IMR-90 (cell line): ENCODE data around the gene HSD17B3. TPM values are rescaled to one million over a fixed set of nuclear protein-coding genes. Genes with fewer than 3 reads are reported as not detected.

Source experiments
- ATAC-seq: fragments of 200-7000 bp; cut with Tn5 transposase; 2 replicates; pipeline ENCODE4 v1.9.1; 2020; ENCODE audit warnings: low read depth, mild to moderate bottlenecking, moderate library complexity
- BruUV-seq: library from RNA; stranded (reverse); fragments of 400-500 nt; replicated peaks from 2 replicates; lab custom pipeline; 2021; lab: Mats Ljungman, UMichigan
- CTCF ChIA-PET: fragments of 300-600 bp; formaldehyde crosslinking; extraction: SDS; loops from one replicate; lab custom pipeline; 2021; ENCODE audit warnings: antibody characterized with exemption; lab: Yijun Ruan, JAX
- POLR2A ChIA-PET: fragments of 300-600 bp; sonication (Branson Sonifier 250); formaldehyde crosslinking; loops from one replicate; lab custom pipeline; 2022; ENCODE audit warnings: antibody characterized with exemption; ENCODE audit not compliant: unreplicated experiment; lab: Charles Lee
- DNase-seq: peaks from one replicate; pipeline ENCODE4 v3.0.0; 2013
- H2AFZ ChIP-seq: replicated peaks from 2 replicates; pipeline ENCODE3; 2013; ENCODE audit warnings: low read length, mild to moderate bottlenecking; ENCODE audit not compliant: poor library complexity
- H2AK5ac ChIP-seq: 2 replicates; pipeline ENCODE4 v1.6.1; 2013; ENCODE audit warnings: low read depth, low read length, inconsistent platforms
- H2AK9ac ChIP-seq: replicated peaks from 2 replicates; pipeline ENCODE3; 2013; ENCODE audit warnings: mild to moderate bottlenecking, low read depth, low read length, moderate library complexity; ENCODE audit not compliant: poor library complexity
- H2BK120ac ChIP-seq: 2 replicates; pipeline ENCODE4 v1.6.1; 2013; ENCODE audit warnings: low read depth, low read length, inconsistent platforms
- H2BK15ac ChIP-seq: 3 replicates; pipeline ENCODE4 v1.6.1; 2013; ENCODE audit warnings: low read depth, low read length, inconsistent platforms
- H2BK20ac ChIP-seq: 2 replicates; pipeline ENCODE4 v1.6.1; 2013; ENCODE audit warnings: low read depth, mild to moderate bottlenecking, inconsistent platforms, low read length, moderate library complexity
- H2BK5ac ChIP-seq: 2 replicates; pipeline ENCODE4 v1.6.1; 2013; ENCODE audit warnings: mild to moderate bottlenecking, low read depth, low read length, inconsistent platforms; ENCODE audit not compliant: poor library complexity, severe bottlenecking
- H3K14ac ChIP-seq: replicated peaks from 2 replicates; pipeline ENCODE4 v1.6.1; 2013; ENCODE audit warnings: low read depth, low read length, inconsistent platforms
- H3K18ac ChIP-seq: 2 replicates; pipeline ENCODE4 v1.6.1; 2013; ENCODE audit warnings: low read depth, low read length, control low read depth
- H3K23ac ChIP-seq: 2 replicates; pipeline ENCODE4 v1.6.1; 2013; ENCODE audit warnings: low read depth, low read length, inconsistent platforms
- H3K27ac ChIP-seq: 2 replicates; pipeline ENCODE4 v1.5.1; 2013; ENCODE audit warnings: mild to moderate bottlenecking, control low read depth, low read length; ENCODE audit not compliant: insufficient read depth
- H3K27me3 ChIP-seq: 2 replicates; pipeline ENCODE4 v1.6.1; 2013; ENCODE audit warnings: low read length; ENCODE audit not compliant: control insufficient read depth, insufficient read depth
- H3K36me3 ChIP-seq: 2 replicates; pipeline ENCODE4 v1.6.1; 2013; ENCODE audit warnings: low read length, mixed read lengths; ENCODE audit not compliant: control insufficient read depth, insufficient read depth
- H3K4ac ChIP-seq: 2 replicates; pipeline ENCODE4 v1.6.1; 2013; ENCODE audit warnings: low read depth, low read length, inconsistent platforms
- H3K4me1 ChIP-seq: 2 replicates; pipeline ENCODE4 v1.6.1; 2013; ENCODE audit warnings: low read length, mixed read lengths; ENCODE audit not compliant: control insufficient read depth, insufficient read depth
- H3K4me2 ChIP-seq: 2 replicates; pipeline ENCODE4 v1.6.1; 2013; ENCODE audit warnings: low read depth, mild to moderate bottlenecking, control low read depth, low read length, moderate library complexity
- H3K4me3 ChIP-seq: 2 replicates; pipeline ENCODE4 v1.5.1; 2013; ENCODE audit warnings: low read depth, mild to moderate bottlenecking, control low read depth, low read length, moderate library complexity; ENCODE audit not compliant: insufficient read depth
- H3K56ac ChIP-seq: 2 replicates; pipeline ENCODE4 v1.6.1; 2013; ENCODE audit warnings: low read length, inconsistent platforms; ENCODE audit not compliant: insufficient read depth; ENCODE audit errors: extremely low read depth
- H3K79me1 ChIP-seq, 2 experiments: 2 replicates each; pipeline ENCODE4 v1.6.1; 2013; ENCODE audit warnings: low read length in 2 of 2, inconsistent platforms in 1 of 2, low read depth in 1 of 2
- H3K9ac ChIP-seq: 2 replicates; pipeline ENCODE4 v1.6.1; 2013; ENCODE audit warnings: low read depth, low read length, control low read depth
- H3K9me1 ChIP-seq: 2 replicates; pipeline ENCODE4 v1.6.1; 2013; ENCODE audit warnings: low read length, inconsistent platforms; ENCODE audit not compliant: insufficient read depth
- H3K9me3 ChIP-seq: 2 replicates; pipeline ENCODE4 v1.6.1; 2013; ENCODE audit warnings: low read length; ENCODE audit not compliant: control insufficient read depth, insufficient read depth
- H4K20me1 ChIP-seq: 2 replicates; pipeline ENCODE4 v1.6.1; 2013; ENCODE audit warnings: low read length, inconsistent platforms; ENCODE audit not compliant: insufficient read depth
- H4K5ac ChIP-seq: 2 replicates; pipeline ENCODE4 v1.6.1; 2013; ENCODE audit warnings: mild to moderate bottlenecking, low read depth, low read length, control low read depth
- H4K8ac ChIP-seq, 2 experiments: 2 replicates each; pipeline ENCODE4 v1.6.1; 2013; ENCODE audit warnings: low read depth in 2 of 2, low read length in 2 of 2, control low read depth in 1 of 2, inconsistent platforms in 1 of 2
- H4K91ac ChIP-seq: 2 replicates; pipeline ENCODE4 v1.6.1; 2013; ENCODE audit warnings: low read depth, low read length, inconsistent platforms; ENCODE audit not compliant: insufficient read depth
- BHLHE40 ChIP-seq: fragments of 150-350 bp; IDR thresholded peaks from 2 replicates; pipeline ENCODE4 v1.6.1; 2016; ENCODE audit warnings: mild to moderate bottlenecking, low read depth, low read length
- CEBPB ChIP-seq: IDR thresholded peaks from 2 replicates; pipeline ENCODE4 v1.6.1; 2012; ENCODE audit warnings: low read depth, low read length, improper control_type of control experiment
- CHD1 ChIP-seq: IDR thresholded peaks from 2 replicates; pipeline ENCODE4 v1.6.1; 2012; ENCODE audit warnings: low read depth, low read length, improper control_type of control experiment
- CTCF ChIP-seq: conservative IDR thresholded peaks from 2 replicates; pipeline ENCODE4 v1.5.1; 2012; ENCODE audit warnings: mild to moderate bottlenecking, low read depth, low read length, improper control_type of control experiment
- ELK1 ChIP-seq: fragments of 150-350 bp; IDR thresholded peaks from 2 replicates; pipeline ENCODE4 v1.6.1; 2016; ENCODE audit warnings: low read depth, mild to moderate bottlenecking, low read length, moderate library complexity, borderline replicate concordance
- FOS ChIP-seq: fragments of 150-350 bp; IDR thresholded peaks from 2 replicates; pipeline ENCODE4 v1.6.1; 2016; ENCODE audit warnings: low read depth, low read length
- MAFK ChIP-seq: IDR thresholded peaks from 2 replicates; pipeline ENCODE4 v1.6.1; 2012; ENCODE audit warnings: low read depth, low read length, improper control_type of control experiment
- MAZ ChIP-seq: IDR thresholded peaks from 2 replicates; pipeline ENCODE4 v1.6.1; 2012; ENCODE audit warnings: low read depth, mild to moderate bottlenecking, low read length, improper control_type of control experiment, moderate library complexity, borderline replicate concordance
- MXI1 ChIP-seq: IDR thresholded peaks from 2 replicates; pipeline ENCODE4 v1.6.1; 2012; ENCODE audit warnings: low read depth, mild to moderate bottlenecking, low read length, moderate library complexity, borderline replicate concordance
- NFE2L2 ChIP-seq: fragments of 150-350 bp; IDR thresholded peaks from 2 replicates; pipeline ENCODE4 v1.6.1; 2016; ENCODE audit warnings: low read depth, mild to moderate bottlenecking, low read length
- POLR2A ChIP-seq: IDR thresholded peaks from 2 replicates; pipeline ENCODE4 v1.6.1; 2012; ENCODE audit warnings: mild to moderate bottlenecking, low read depth, low read length
- RAD21 ChIP-seq: IDR thresholded peaks from 2 replicates; pipeline ENCODE4 v1.6.1; 2012; ENCODE audit warnings: low read length, improper control_type of control experiment
- RCOR1 ChIP-seq: IDR thresholded peaks from 2 replicates; pipeline ENCODE4 v1.6.1; 2012; ENCODE audit warnings: mild to moderate bottlenecking, low read length, improper control_type of control experiment; ENCODE audit not compliant: insufficient replicate concordance
- RFX5 ChIP-seq: IDR thresholded peaks from 2 replicates; pipeline ENCODE4 v1.8.0; 2012; ENCODE audit warnings: low read depth, mild to moderate bottlenecking, low read length, moderate library complexity
- SMC3 ChIP-seq: fragments of 150-350 bp; IDR thresholded peaks from 2 replicates; pipeline ENCODE4 v1.6.1; 2016; ENCODE audit warnings: low read depth, mild to moderate bottlenecking, antibody characterized with exemption, low read length, moderate library complexity
- USF2 ChIP-seq: fragments of 150-350 bp; IDR thresholded peaks from 2 replicates; pipeline ENCODE4 v1.6.1; 2017; ENCODE audit warnings: mild to moderate bottlenecking, antibody characterized with exemption, low read length, low read depth
- WGBS, 2 experiments: methylation state at CpG; one replicate each; pipeline versions ENCODE4 v1.1.5 to v1.1.7; 2013; ENCODE audit warnings: missing lambda C conversion rate in 2 of 2; ENCODE audit not compliant: insufficient read length in 1 of 2; ENCODE audit errors: extremely low coverage in 2 of 2; 5-methylcytosine and 5-hydroxymethylcytosine counted together
- dilution Hi-C: fragments of 300-500 bp; cut with HindIII; formaldehyde crosslinking; loops from one replicate; pipeline ENCODE4 v1.14.3; 2018; ENCODE audit warnings: low sequenced_read_pairs; ENCODE audit not compliant: unreplicated experiment
- in situ Hi-C: fragments of 300-500 bp; cut with MboI; formaldehyde crosslinking; loops from 3 replicates; pipeline ENCODE4 v1.14.3; 2019; ENCODE audit warnings: low sequenced_read_pairs, inconsistent platforms, mixed read lengths
- intact Hi-C: fragments of 100-400 bp; cut with micrococcal nuclease; formaldehyde crosslinking; loops from 2 replicates; pipeline ENCODE4 v1.10.0; 2022
- polyA plus RNA-seq, 3 experiments: library from polyadenylated mRNA; depleted of rRNA; stranded (reverse); fragments of >200 nt; gene quantifications; 2 replicates each; pipeline ENCODE4 v1.2.3, GENCODE V29; 2012; ENCODE audit warnings: low replicate concordance in 1 of 3
- total RNA-seq: library from RNA; depleted of rRNA; stranded (reverse); fragments of >200 nt; gene quantifications from 2 replicates; pipeline ENCODE4 v1.2.3, GENCODE V29; 2012

The HSD17B3 gene
- total and polyA plus RNA-seq, 2 of the 4 experiments (the other 2 are of a cell fraction): 0.18 TPM; not detected in 1

GRCh38 chr9:96217294-96217707, 84.7 kb downstream of the HSD17B3 start:
- intact Hi-C loops: loop anchor here (5.0 to 10.0 kb wide), 6 partner anchors 192 to 1085 kb away; partner anchors contain the start of genes ERCC6L2 and FANCC
- Histone ChIP-seq H3K9ac (no peak overlapping the region), H2BK15ac (no peak overlapping the region), H4K5ac (no peak overlapping the region), H3K9me3 (no peaks in the 10 kb centered on the region), H3K4me1 (peaks cover 2% of the 10 kb centered on the region; the same call in 1 of the 2 replicates), H2BK5ac (no peak overlapping the region), H3K4me3 (no peak overlapping the region), H4K91ac (no peak overlapping the region), H4K8ac (no peak overlapping the region), H4K20me1 (no peaks in the 10 kb centered on the region), H3K23ac (no peak overlapping the region), H2AK5ac (no peak overlapping the region), H3K56ac (no peak overlapping the region), H3K14ac (no peak overlapping the region), H2BK20ac (no peak overlapping the region), H3K9me1 (no peaks in the 10 kb centered on the region), H3K4ac (no peak overlapping the region), H3K27me3 (peaks cover 33% of the 10 kb centered on the region), H3K79me1 (no peaks in the 10 kb centered on the region), H3K36me3 (no peaks in the 10 kb centered on the region), H2AK9ac (no peak overlapping the region), H3K18ac (no peak overlapping the region), H3K27ac (no peak overlapping the region), H3K4me2 (no peak overlapping the region), H2BK120ac (no peak overlapping the region), H2AFZ (no peak overlapping the region)
- CTCF ChIA-PET: interaction anchor here (0.5 to 1.6 kb wide), 9 partner anchors 12 to 1670 kb away, joined by 3 to 8 read pairs (median 3); no protein-coding TSS in a partner anchor
- TF ChIP-seq RAD21: no peak
- no peak for TF ChIP-seq MAFK
- TF ChIP-seq BHLHE40: no peak
- TF ChIP-seq CEBPB: no peak
- TF ChIP-seq MXI1: no peak
- TF ChIP-seq CHD1: no peak
- TF ChIP-seq POLR2A: no peak
- no peak for TF ChIP-seq RCOR1
- TF ChIP-seq USF2: no peak
- no peak for TF ChIP-seq NFE2L2
- TF ChIP-seq CTCF: no peak
- TF ChIP-seq RFX5: no peak
- no peak for TF ChIP-seq MAZ
- no peak for TF ChIP-seq ELK1
- no peak for TF ChIP-seq SMC3
- no peak for TF ChIP-seq FOS
- in situ Hi-C loops: loop anchor here (10.0 to 25.0 kb wide), 3 partner anchors 480 to 1552 kb away; no protein-coding TSS in a partner anchor
- DNase-seq (no peak), ATAC-seq (no peak)
- POLR2A ChIA-PET: interaction anchor here (0.6 kb wide), 1 partner anchor 11 kb away, joined by 4 read pairs; no protein-coding TSS in a partner anchor
- 50% methylated on average over 7 of the region's 11 CpGs; no CpG with 5 or more reads in 1 of the 2 experiments for WGBS, 2 experiments
- BruUV-seq: no TSS peak
- dilution Hi-C loops: no loop called here
